DOHH2 (cell line): Measurements from ENCODE around the gene FGA.

Experiments used
- H3F3A ChIP-seq: fragments of 200-600 bp; sonication (generic), shearing (Covaris generic); 2 replicates; pipeline ENCODE4 v1.6.0; 2016; ENCODE audit warnings: antibody characterized with exemption, mild to moderate bottlenecking; ENCODE audit not compliant: control insufficient read depth, insufficient read depth
- H3K27ac ChIP-seq: fragments of 200-600 bp; sonication (generic); 2 replicates; pipeline ENCODE4 v1.5.1; 2014; ENCODE audit warnings: low read depth, mild to moderate bottlenecking, low read length, moderate library complexity
- H3K27me3 ChIP-seq: fragments of 200-600 bp; sonication (generic); 2 replicates; pipeline ENCODE4 v1.6.1; 2014; ENCODE audit warnings: mild to moderate bottlenecking, low read length, mixed read lengths; ENCODE audit not compliant: control insufficient read depth
- H3K36me3 ChIP-seq: fragments of 200-600 bp; sonication (generic); 2 replicates; pipeline ENCODE4 v1.6.1; 2014; ENCODE audit warnings: mild to moderate bottlenecking, low read length, moderate library complexity, mixed read lengths; ENCODE audit not compliant: control insufficient read depth
- H3K4me1 ChIP-seq: fragments of 200-600 bp; sonication (generic); 2 replicates; pipeline ENCODE4 v1.6.1; 2014; ENCODE audit warnings: mild to moderate bottlenecking, low read length, mixed read lengths; ENCODE audit not compliant: control insufficient read depth
- H3K4me2 ChIP-seq: fragments of 200-600 bp; sonication (generic); 2 replicates; pipeline ENCODE4 v1.6.0; 2014; ENCODE audit warnings: mild to moderate bottlenecking, low read length, moderate library complexity
- H3K4me3 ChIP-seq: fragments of 200-600 bp; sonication (generic); 2 replicates; pipeline ENCODE4 v1.5.1; 2014; ENCODE audit warnings: mild to moderate bottlenecking, low read length, mixed read lengths
- H3K79me2 ChIP-seq: fragments of 200-600 bp; sonication (generic); 2 replicates; pipeline ENCODE4 v1.6.1; 2014; ENCODE audit warnings: mild to moderate bottlenecking, low read length, mixed read lengths; ENCODE audit not compliant: control insufficient read depth
- H3K9me2 ChIP-seq: fragments of 200-600 bp; sonication (generic); replicated peaks from 2 replicates; pipeline ENCODE4 v1.6.1; 2014; ENCODE audit warnings: mild to moderate bottlenecking, low read length, mixed read lengths; ENCODE audit not compliant: control insufficient read depth
- H3K9me3 ChIP-seq: fragments of 200-600 bp; sonication (generic); 2 replicates; pipeline ENCODE4 v1.6.1; 2014; ENCODE audit warnings: antibody characterized with exemption, low read length, mixed read lengths; ENCODE audit not compliant: control insufficient read depth, insufficient read depth
- H4K20me1 ChIP-seq: fragments of 200-600 bp; sonication (generic); 2 replicates; pipeline ENCODE4 v1.6.0; 2014; ENCODE audit warnings: low read depth, mild to moderate bottlenecking, antibody characterized with exemption, low read length, moderate library complexity; ENCODE audit not compliant: control insufficient read depth, insufficient read depth
- EZH2phosphoT487 ChIP-seq: fragments of 200-600 bp; sonication (generic); IDR thresholded peaks from 2 replicates; pipeline ENCODE4 v1.6.1; 2017; ENCODE audit warnings: borderline replicate concordance, mild to moderate bottlenecking, antibody characterized with exemption, low read length, moderate library complexity, mixed read lengths
- TF ChIP-seq, protein P1 (sequence below): fragments of 200-600 bp; sonication (generic); IDR thresholded peaks from one replicate; pipeline ENCODE4 v1.5.1; 2014; ENCODE audit warnings: antibody characterized with exemption, mild to moderate bottlenecking, low read depth, low read length; ENCODE audit not compliant: poor library complexity, severe bottlenecking

Gene FGA

DNA sequence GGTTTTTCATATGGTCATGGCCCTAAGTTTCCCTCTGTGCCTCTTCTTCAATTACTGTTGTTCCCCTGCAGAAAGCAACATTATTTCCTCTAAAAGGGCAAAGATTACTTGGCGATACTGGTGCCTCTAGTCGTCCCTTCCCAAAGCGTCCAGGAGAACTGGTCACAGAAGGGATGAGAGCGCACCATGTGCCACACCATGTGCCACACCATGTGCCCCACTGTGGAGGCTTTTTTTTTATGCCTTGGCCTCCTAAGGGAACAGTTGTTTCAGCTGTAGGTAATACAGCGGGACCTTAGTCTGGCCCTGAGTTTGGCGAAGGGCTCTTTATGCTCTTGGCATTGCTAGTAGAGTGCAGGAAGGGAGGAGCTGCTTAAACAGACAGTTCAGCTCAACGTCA lies 33.5 kb upstream of the FGA start:
- Histone ChIP-seq H3F3A (no peaks in the 10 kb centered on the region), H3K27me3 (peaks cover 13% of the 10 kb centered on the region; the same call in 1 of the 2 replicates), H3K36me3 (no peaks in the 10 kb centered on the region), H3K4me3 (no peak overlapping the region), H3K27ac (no peak overlapping the region), H3K9me3 (no peaks in the 10 kb centered on the region), H3K79me2 (no peaks in the 10 kb centered on the region), H3K4me1 (no peaks in the 10 kb centered on the region), H3K9me2 (no peaks in the 10 kb centered on the region), H4K20me1 (no peaks in the 10 kb centered on the region), H3K4me2 (no peak overlapping the region)
- TF ChIP-seq, protein P1, sequence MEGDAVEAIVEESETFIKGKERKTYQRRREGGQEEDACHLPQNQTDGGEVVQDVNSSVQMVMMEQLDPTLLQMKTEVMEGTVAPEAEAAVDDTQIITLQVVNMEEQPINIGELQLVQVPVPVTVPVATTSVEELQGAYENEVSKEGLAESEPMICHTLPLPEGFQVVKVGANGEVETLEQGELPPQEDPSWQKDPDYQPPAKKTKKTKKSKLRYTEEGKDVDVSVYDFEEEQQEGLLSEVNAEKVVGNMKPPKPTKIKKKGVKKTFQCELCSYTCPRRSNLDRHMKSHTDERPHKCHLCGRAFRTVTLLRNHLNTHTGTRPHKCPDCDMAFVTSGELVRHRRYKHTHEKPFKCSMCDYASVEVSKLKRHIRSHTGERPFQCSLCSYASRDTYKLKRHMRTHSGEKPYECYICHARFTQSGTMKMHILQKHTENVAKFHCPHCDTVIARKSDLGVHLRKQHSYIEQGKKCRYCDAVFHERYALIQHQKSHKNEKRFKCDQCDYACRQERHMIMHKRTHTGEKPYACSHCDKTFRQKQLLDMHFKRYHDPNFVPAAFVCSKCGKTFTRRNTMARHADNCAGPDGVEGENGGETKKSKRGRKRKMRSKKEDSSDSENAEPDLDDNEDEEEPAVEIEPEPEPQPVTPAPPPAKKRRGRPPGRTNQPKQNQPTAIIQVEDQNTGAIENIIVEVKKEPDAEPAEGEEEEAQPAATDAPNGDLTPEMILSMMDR = no peak
- TF ChIP-seq EZH2phosphoT487 = no peak

DNA sequence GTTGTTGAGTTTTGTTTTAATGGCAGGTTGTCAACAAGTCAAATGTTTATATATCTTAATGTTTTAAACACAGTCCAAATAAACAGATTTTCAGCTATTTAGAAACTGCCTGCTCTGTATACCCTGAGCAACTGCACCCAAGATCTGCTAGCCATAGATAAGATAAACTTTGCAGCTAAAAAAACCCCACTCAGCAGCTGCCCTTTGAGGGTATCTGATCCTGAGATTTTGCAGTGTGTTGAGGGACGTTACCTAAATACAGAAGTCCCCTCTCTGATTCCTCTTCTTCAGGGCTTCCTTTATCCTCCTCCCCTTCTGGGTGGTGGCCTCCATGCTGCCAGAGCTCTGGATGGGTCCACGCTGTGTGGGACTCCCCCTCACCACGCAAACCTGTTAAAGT lies 32.9 kb upstream of the FGA start:
- Histone ChIP-seq H3K36me3 (no peaks in the 10 kb centered on the region), H3K4me1 (no peaks in the 10 kb centered on the region), H3F3A (no peaks in the 10 kb centered on the region), H3K79me2 (no peaks in the 10 kb centered on the region), H3K4me3 (no peak overlapping the region), H3K9me2 (no peaks in the 10 kb centered on the region), H3K27me3 (peaks cover 13% of the 10 kb centered on the region; the same call in 1 of the 2 replicates), H3K4me2 (no peak overlapping the region), H3K27ac (no peak overlapping the region), H3K9me3 (no peaks in the 10 kb centered on the region), H4K20me1 (no peaks in the 10 kb centered on the region)
- TF ChIP-seq, protein P1 = no peak
- TF ChIP-seq EZH2phosphoT487 = no peak

DNA sequence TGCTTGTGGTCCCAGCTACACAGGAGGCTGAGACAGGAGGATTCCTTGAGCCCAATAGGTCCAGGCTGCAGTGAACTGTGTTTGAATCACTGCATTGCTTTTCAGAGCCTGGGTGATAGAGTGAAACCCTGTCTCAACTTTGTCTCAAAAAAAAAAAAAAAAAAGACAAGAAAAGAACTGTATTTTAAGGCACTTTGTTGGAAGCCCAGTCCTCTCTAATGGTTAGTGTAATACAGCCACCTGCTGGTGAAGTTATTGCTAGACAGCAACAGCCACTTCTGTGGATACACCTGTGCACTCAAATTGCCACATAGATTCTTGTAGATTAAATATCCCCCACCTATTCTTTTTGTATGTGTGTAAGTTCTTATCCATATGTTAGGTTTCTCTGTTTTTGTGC lies 32.1 kb upstream of the FGA start:
- Histone ChIP-seq H3K4me2 (no peak overlapping the region), H3F3A (no peaks in the 10 kb centered on the region), H3K9me3 (no peaks in the 10 kb centered on the region), H3K79me2 (no peaks in the 10 kb centered on the region), H3K36me3 (no peaks in the 10 kb centered on the region), H3K27ac (no peak overlapping the region), H3K9me2 (no peaks in the 10 kb centered on the region), H3K4me3 (no peak overlapping the region), H3K4me1 (no peaks in the 10 kb centered on the region), H3K27me3 (peaks cover 13% of the 10 kb centered on the region; the same call in 1 of the 2 replicates), H4K20me1 (no peaks in the 10 kb centered on the region)
- no peak for TF ChIP-seq EZH2phosphoT487
- TF ChIP-seq, protein P1 = peak; percentile 66

DNA sequence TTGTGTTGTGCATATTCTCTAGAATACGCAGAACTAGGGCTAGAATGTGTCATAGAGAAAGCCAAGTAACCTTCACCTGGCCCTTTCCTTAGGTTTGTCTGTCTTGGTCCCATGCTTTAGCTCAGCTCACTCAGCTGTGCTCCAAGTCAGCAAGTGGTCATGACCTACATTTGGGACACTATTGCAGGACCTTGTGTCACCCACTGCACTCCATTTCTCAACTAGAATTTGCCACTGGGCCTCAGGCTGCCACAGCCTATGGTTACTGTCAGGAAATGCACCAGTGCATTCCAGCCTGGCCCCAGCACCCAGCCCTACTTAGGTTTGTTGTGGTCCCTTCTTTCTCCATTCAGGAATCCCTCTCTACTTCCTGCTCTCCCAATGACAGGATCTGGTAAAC lies 29.6 kb upstream of the FGA start:
- TF ChIP-seq, protein P1 = no peak
- TF ChIP-seq EZH2phosphoT487 = no peak
- no peaks in the 10 kb centered on the region for H3K9me2 ChIP-seq
- no peak overlapping the region for H3K27ac ChIP-seq
- H3K9me3 ChIP-seq = no peaks in the 10 kb centered on the region
- H3K36me3 ChIP-seq = no peaks in the 10 kb centered on the region
- no peak overlapping the region for H3K4me3 ChIP-seq
- H3F3A ChIP-seq = no peaks in the 10 kb centered on the region
- no peaks in the 10 kb centered on the region for H3K4me1 ChIP-seq
- no peaks in the 10 kb centered on the region for H3K79me2 ChIP-seq
- no peak overlapping the region for H3K4me2 ChIP-seq
- H4K20me1 ChIP-seq = no peaks in the 10 kb centered on the region
- H3K27me3 ChIP-seq = 0 out of 2 replicates have a peak, but pooled peaks cover 8% of the 10 kb centered on the region
